GM10266 (cell line): ENCODE measurements around the gene HOXB1.
"Not testable (repeated sequence)": the region's sequence is repeated elsewhere in the genome, so short reads cannot be mapped to it uniquely, and the experiment has no call there.

ENCODE experiments used
- DNase-seq: peaks from one replicate; pipeline ENCODE4 v3.0.0; 2012; ENCODE audit errors: extremely low spot score
- TF ChIP-seq, protein P1 (sequence below): IDR thresholded peaks from 2 replicates; pipeline ENCODE4 v1.5.1; 2012; ENCODE audit warnings: mild to moderate bottlenecking, low read depth; ENCODE audit not compliant: control insufficient read depth, insufficient read depth; ENCODE audit errors: missing control alignments

The HOXB1 gene

DNA sequence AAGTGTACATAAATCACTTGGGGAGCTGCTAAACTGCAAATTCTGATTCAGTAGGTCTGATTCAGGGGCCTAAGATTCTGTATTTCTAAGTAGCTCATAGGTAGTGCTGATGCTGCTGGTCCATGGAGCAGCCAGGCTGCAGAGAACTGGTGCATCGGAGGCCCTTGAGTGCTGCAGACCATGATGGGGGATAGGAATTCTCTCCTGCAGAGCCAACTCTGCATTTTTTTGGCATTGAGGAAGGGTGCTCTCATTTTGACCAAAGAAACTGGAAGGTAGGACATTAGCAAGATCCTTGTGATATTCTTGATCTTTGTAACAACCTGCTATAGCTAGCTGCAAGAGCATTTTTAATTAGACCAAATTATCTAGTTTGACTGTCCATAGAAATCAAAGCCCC lies 9.4 kb upstream of the HOXB1 start:
- TF ChIP-seq, protein P1, sequence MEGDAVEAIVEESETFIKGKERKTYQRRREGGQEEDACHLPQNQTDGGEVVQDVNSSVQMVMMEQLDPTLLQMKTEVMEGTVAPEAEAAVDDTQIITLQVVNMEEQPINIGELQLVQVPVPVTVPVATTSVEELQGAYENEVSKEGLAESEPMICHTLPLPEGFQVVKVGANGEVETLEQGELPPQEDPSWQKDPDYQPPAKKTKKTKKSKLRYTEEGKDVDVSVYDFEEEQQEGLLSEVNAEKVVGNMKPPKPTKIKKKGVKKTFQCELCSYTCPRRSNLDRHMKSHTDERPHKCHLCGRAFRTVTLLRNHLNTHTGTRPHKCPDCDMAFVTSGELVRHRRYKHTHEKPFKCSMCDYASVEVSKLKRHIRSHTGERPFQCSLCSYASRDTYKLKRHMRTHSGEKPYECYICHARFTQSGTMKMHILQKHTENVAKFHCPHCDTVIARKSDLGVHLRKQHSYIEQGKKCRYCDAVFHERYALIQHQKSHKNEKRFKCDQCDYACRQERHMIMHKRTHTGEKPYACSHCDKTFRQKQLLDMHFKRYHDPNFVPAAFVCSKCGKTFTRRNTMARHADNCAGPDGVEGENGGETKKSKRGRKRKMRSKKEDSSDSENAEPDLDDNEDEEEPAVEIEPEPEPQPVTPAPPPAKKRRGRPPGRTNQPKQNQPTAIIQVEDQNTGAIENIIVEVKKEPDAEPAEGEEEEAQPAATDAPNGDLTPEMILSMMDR, result no peak
- no peak for DNase-seq

DNA sequence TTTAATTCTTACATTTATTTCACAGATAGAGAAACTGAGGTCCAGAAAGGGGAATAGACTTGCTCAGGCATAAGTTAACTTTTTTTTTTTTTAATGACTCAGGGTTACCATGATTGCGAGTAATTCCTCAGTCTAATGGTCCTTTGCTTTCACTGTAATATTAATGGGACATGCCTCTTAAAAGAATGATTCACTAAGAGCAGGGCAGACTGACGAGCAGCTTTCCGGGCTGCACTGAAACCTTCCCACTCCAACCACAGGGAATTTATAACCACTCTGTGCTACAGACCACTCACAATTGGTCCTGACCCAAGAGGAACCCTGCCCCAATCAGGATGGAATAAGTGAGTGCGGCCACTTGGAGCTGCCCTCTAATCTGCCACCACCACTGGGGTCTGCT lies 8.4 kb upstream of the HOXB1 start:
- no peak for DNase-seq
- TF ChIP-seq, protein P1, result no peak

DNA sequence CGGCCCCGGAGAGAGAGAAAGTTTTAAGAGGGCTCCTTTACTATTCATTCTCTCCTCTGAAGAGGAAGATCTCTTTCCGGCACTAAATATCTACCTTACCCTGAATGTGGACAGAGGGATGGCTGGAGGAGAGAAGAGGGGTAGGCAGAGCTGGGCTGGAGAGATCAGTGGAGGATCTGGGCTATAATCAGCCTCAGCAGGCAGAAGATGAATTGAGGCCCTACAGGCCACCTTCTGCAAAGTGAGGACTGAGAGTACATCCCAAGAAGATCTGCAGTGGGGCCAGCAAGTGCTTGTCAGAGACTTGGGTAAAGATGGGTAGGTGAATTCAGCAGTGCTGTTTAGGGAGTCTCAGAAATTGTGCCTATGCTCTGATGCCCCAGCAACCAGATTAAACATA lies 6.5 kb upstream of the HOXB1 start:
- TF ChIP-seq, protein P1, result no peak
- no peak for DNase-seq

DNA sequence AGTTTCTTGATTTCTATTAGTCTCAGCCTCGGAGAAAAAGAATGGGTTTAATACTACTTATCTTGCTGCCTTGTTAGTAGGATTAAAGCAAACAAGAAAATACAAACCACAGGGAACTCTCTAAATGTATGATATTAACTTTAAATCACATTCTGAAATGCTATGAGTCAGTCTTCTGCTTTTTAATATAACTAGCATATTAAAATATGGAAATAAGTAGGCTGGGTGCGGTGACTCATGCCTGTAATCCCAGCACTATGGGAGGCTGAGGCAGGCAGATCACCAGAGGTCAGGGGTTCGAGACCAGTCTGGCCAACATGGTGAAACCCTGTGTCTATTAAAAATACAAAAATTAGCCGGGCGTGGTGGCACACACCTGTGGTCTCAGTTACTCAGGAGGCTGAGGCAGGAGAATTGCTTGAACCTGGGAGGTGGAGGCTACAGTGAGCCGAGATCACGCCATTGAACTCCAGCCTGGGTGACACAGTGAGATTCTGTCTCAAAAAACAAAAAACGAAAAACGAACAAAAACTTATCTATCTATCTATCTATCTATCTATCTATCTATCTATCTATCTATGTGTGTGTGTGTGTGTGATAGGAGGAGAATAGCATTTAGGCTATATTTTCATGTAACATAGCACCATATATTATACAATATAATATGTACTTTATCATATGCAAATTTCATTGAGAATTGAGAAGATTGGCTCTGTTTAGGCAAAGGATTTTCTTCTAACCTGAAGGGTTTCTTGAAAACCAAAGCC lies 5.2 kb upstream of the HOXB1 start:
- not testable (repeated sequence) for DNase-seq

DNA sequence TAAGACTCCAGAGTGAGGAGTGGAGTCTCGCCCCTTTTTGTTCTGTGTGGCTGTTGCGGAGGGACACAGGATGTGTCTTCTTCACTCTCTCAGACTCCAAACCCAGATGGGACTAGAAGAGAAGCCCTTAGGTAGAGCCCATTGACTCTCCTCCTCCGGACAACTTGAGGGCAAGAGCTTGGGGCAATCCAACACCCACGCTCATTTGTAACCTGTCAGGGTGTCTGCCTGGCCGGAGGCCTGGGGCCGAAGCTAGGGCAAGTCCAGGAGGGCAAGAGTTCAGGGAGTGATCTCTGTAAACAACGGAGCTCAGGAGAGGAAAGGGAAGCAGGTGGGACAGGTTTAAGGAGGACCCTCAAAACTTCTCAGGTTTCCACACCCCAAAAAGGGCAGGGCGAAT lies 1.4 kb upstream of the HOXB1 start:
- TF ChIP-seq, protein P1, result no peak
- no peak for DNase-seq

DNA sequence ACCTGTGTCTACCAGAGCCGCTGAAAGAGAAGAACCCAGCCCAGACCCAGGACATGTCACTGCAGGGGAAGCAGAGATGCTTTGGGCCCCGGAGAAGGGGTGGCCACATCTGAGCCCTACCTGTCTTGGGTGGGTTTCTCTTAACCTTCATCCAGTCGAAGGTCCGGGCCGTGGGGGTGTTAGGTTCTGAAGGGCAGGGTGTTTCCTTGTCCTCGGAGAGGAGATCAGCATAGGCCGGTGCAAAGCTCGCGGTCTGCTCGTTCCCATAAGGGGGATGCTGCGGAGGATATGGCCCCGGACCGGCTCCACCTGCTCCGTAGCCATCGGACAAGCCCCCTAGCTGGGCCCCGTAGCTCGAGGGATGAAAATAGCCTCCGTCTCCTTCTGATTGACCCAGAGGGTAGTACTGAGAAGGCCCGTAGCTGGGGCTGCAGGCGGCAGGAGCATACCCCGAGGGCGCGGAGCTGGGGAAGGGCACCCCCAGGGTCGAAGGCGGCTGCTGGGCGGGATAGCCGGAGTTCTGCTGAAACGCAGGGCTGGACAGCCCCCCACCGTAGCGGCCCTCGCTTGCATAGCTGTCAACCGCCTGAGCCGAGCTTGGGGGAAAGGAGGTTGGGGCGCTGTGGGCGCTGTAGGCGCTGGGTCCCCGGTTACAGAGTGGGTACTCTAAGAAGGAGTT lies 464 bp downstream of the HOXB1 start:
- no peak for DNase-seq
- TF ChIP-seq, protein P1, result no peak

DNA sequence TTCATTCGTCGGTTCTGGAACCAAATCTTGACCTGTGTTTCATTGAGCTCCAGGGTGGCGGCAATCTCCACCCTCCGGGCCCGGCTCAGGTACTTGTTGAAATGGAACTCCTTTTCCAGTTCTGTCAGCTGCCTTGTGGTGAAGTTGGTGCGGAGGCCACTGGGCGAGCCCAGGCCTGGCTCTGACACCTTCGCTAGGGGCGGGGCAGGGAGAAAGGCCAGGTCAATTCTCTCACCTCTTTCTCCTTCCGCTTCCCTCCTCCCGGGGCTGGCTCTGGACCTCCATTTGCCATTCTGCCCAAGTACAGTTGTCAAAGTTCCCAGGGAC lies 1.2 kb downstream of the HOXB1 start:
- TF ChIP-seq, protein P1, result no peak
- DNase-seq, result no peak
